Right lobe of liver (tissue), 6 donors: ENCODE results near the gene B3GNT8. TPM values are rescaled to one million over a fixed set of nuclear protein-coding genes. Genes with fewer than 3 reads are reported as not detected.
A peak's percentile ranks its signal among the peaks of the same experiment; 100 is the strongest.
"Not testable (repeated sequence)": the region's sequence is repeated elsewhere in the genome, so short reads cannot be mapped to it uniquely, and the experiment has no call there.

ENCODE experiments used
- ATAC-seq, 4 donors: fragments of 200-7000 bp; cut with Tn5 transposase; one replicate each; pipeline ENCODE4 v1.9.1; 2020; ENCODE audit warnings: mild to moderate bottlenecking in 4 of 4, moderate library complexity in 4 of 4
- DNase-seq, 3 donors: peaks; one replicate each; pipeline ENCODE4 v3.0.0-alpha.2; 2020
- H3K27ac ChIP-seq, 3 donors: fragments of 200-600 bp; one replicate each; pipeline ENCODE4 v1.8.0; 2022
- H3K27me3 ChIP-seq, 2 donors: fragments of 200-600 bp; one replicate each; pipeline ENCODE4 v1.8.0; 2022
- H3K36me3 ChIP-seq, 4 donors: fragments of 200-600 bp; sonication (generic) in 1 of 4; one replicate each; pipeline versions ENCODE4 v1.5.1 to v1.8.0; 2017 to 2022; ENCODE audit warnings: control low read depth in 1 of 4
- H3K4me1 ChIP-seq, 4 donors: fragments of 200-600 bp; sonication (generic) in 1 of 4; one replicate each; pipeline versions ENCODE4 v1.5.1 to v1.8.0; 2017 to 2022; ENCODE audit warnings: control low read depth in 1 of 4
- H3K4me3 ChIP-seq, 3 donors: fragments of 200-600 bp; one replicate each; pipeline ENCODE4 v1.8.0; 2022
- H3K9me3 ChIP-seq, 4 donors: fragments of 200-600 bp; sonication (generic) in 1 of 4; one replicate each; pipeline versions ENCODE4 v1.5.1 to v1.8.0; 2017 to 2022; ENCODE audit warnings: control low read depth in 1 of 4
- CTCF ChIP-seq, 4 donors: fragments of 200-600 bp in 3 of 4; fragments of 450-650 bp in 1 of 4; IDR thresholded peaks; one replicate each; pipeline versions ENCODE4 v1.5.1 to v1.8.0; 2016 to 2022; ENCODE audit warnings: antibody characterized with exemption in 4 of 4, mild to moderate bottlenecking in 2 of 4
- POLR2A ChIP-seq: fragments of 450-650 bp; IDR thresholded peaks from one replicate; pipeline ENCODE4 v1.6.1; 2017; ENCODE audit warnings: antibody characterized with exemption, mild to moderate bottlenecking
- WGBS: methylation state at CpG from one replicate; pipeline ENCODE4 v1.1.6; 2018; ENCODE audit warnings: low coverage, low lambda C conversion rate; ENCODE audit not compliant: insufficient coverage; ENCODE audit errors: missing lambda C conversion rate; 5-methylcytosine and 5-hydroxymethylcytosine counted together
- intact Hi-C, 2 donors: fragments of 100-400 bp; cut with DNase I; formaldehyde crosslinking; loops; one replicate each; pipeline versions ENCODE4 v1.11.2 to v1.14.1; 2022
- total RNA-seq, 6 experiments: library from RNA; depleted of rRNA in 2 of 6; stranded (reverse); fragments of >200 nt in 2 of 6; fragmentation: NEBNext Ultra II Directional in 3 of 6; extraction: Animal tissue kit (Norgen Biotek cat#: 25700) in 3 of 6; gene quantifications; one replicate each; pipeline versions ENCODE4 v1.1.0 to v1.2.4, GENCODE V29; 2016 to 2023
- donor health status: DM: no; HTN: yes; CAD: no.
- donor health status: DM: no; HTN: no; CAD: no.
- donor health status: DM: no; HTN: no; CAD: no.
- donor health status: DM: no; HTN: yes; CAD: no.
- donor health status: DM: no; HTN: yes; CAD: no.

The B3GNT8 gene
- total RNA-seq, 6 experiments from 2014 or later, result 0.50 to 1.2 (median 0.63) TPM

GRCh38 chr19:41437944-41438574 is 10.9 kb upstream of the B3GNT8 start:
- peak in 2 of 3 donors; percentile 39 to 44 for DNase-seq

GRCh38 chr19:41436674-41436951 is 9.4 kb upstream of the B3GNT8 start:
- ATAC-seq (no peak), DNase-seq (no peak)
- peaks cover 0 to 16% (median 6%) of the 10 kb centered on the region in 4 donors for H3K4me1 ChIP-seq
- no peaks in the 10 kb centered on the region for H3K36me3 ChIP-seq
- TF ChIP-seq CTCF (IDR thresholded peaks at IDR 0.05) (no peak), POLR2A (no peak)
- intact Hi-C loops, result no loop called here
- no peaks in the 10 kb centered on the region for H3K27me3 ChIP-seq
- H3K27ac ChIP-seq, result no peak overlapping the region
- no peak overlapping the region for H3K4me3 ChIP-seq
- no peaks in the 10 kb centered on the region for H3K9me3 ChIP-seq

More at GRCh38 chr19:41437944-41438574, 10.9 kb upstream of the B3GNT8 start:
- 100% methylated on average over 2 of the region's 7 CpGs for WGBS
- Histone ChIP-seq H3K36me3 (no peaks in the 10 kb centered on the region), H3K4me3 (no peak overlapping the region), H3K27ac (no peak overlapping the region), H3K9me3 (no peaks in the 10 kb centered on the region), H3K4me1 (peaks cover 0 to 8% (median 3%) of the 10 kb centered on the region in 4 donors), H3K27me3 (no peaks in the 10 kb centered on the region)
- no peak for TF ChIP-seq CTCF (IDR thresholded peaks at IDR 0.05)
- TF ChIP-seq POLR2A, result no peak
- intact Hi-C loops, result no loop called here
- no peak for ATAC-seq

- no peak overlapping the region for H3K27ac ChIP-seq
- ATAC-seq (no peak), DNase-seq (peak in 2 of 3 donors; percentile 10 to 22)
- H3K36me3 ChIP-seq, result no peaks in the 10 kb centered on the region
- H3K27me3 ChIP-seq, result no peaks in the 10 kb centered on the region
- no peaks in the 10 kb centered on the region for H3K9me3 ChIP-seq
- H3K4me1 ChIP-seq, result peaks cover 0 to 21% (median 8%) of the 10 kb centered on the region in 4 donors
- TF ChIP-seq POLR2A, result no peak
- no peak for TF ChIP-seq CTCF (IDR thresholded peaks at IDR 0.05)
- H3K4me3 ChIP-seq, result no peak overlapping the region
- intact Hi-C loops, result no loop called here
- 95% methylated on average over 7 of the region's 19 CpGs for WGBS
These were observed 8.9 kb upstream of the B3GNT8 start for GRCh38 chr19:41435936-41436673.

- H3K9me3 ChIP-seq, H3K4me3 ChIP-seq, ATAC-seq, intact Hi-C loops, H3K36me3 ChIP-seq, H3K27me3 ChIP-seq, H3K27ac ChIP-seq: not testable (repeated sequence)
- DNase-seq, result peak in 2 of 3 donors; percentile 3 to 10
- peaks cover 0 to 23% (median 8%) of the 10 kb centered on the region in 4 donors for H3K4me1 ChIP-seq
- WGBS, result no CpG with 5 or more reads among the region's 11 CpGs
These were observed 8.2 kb upstream of the B3GNT8 start for GRCh38 chr19:41435376-41435775.

- Histone ChIP-seq H3K27ac (no peak overlapping the region), H3K4me3 (no peak overlapping the region), H3K36me3 (no peaks in the 10 kb centered on the region), H3K9me3 (no peaks in the 10 kb centered on the region), H3K27me3 (no peaks in the 10 kb centered on the region), H3K4me1 (peaks cover 0 to 23% (median 8%) of the 10 kb centered on the region in 4 donors)
- DNase-seq, result peak in 2 of 3 donors; percentile 3 to 5
- 90% methylated on average over 2 of the region's 5 CpGs for WGBS
- TF ChIP-seq CTCF (IDR thresholded peaks at IDR 0.05), result no peak
- TF ChIP-seq POLR2A, result no peak
- intact Hi-C loops, result no loop called here
- ATAC-seq, result no peak
These were observed 7.3 kb upstream of the B3GNT8 start for GRCh38 chr19:41434450-41434849.
